Measurements from ENCODE around the gene TBC1D1.

Gene TBC1D1

DNA sequence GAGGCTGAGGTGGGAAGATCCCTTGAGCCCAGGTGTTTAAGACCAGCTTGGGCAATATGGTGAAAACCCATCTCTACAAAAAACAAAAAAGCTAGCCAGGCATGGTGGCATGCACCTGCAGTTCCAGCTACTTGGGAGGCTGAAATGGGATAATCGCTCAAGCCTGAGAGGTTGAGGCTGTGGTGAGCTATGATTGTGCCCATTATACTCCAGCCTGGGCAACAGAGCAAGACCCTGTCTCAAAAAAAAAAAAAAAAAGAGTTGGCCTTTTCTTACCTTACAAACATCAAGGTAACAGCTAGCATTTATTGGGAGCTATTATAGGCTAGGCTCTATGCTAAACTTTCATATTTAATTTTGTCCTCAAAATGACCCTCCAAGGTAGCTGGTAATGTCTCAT, 112.7 kb downstream of the TBC1D1 start:
- no peak for DNase-seq (ENCODE audit: low read depth)
- no peak overlapping the region for H3K4me3 ChIP-seq (ENCODE audit: low read depth, low read length)
- no peak for TF ChIP-seq CTCF (IDR thresholded peaks at IDR 0.05; ENCODE audit: control insufficient read depth, extremely low read depth, insufficient read depth)

DNA sequence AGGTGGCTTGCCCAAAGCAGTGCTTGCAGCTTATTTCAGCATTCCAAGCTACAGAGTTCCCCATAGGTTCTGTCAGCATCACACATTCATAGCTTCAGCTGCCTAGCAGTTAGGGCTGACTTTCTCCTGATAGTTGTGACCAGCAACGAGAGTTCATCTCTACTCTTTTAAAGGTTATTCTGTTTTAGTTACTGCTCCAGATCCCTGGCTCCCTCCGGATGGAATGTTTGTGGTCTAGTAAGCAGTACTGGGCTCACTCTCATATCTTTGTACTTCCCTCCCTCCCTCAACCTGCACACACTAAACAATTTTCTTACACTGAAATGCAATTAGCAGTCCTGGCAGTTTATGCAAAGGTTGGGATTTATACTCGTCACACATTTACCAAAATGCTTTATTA, 113.2 kb downstream of the TBC1D1 start:
- no peak for TF ChIP-seq CTCF (IDR thresholded peaks at IDR 0.05; ENCODE audit: control insufficient read depth, extremely low read depth, insufficient read depth)
- H3K4me3 ChIP-seq (ENCODE audit: low read depth, low read length): no peak overlapping the region
- no peak for DNase-seq (ENCODE audit: low read depth)

DNA sequence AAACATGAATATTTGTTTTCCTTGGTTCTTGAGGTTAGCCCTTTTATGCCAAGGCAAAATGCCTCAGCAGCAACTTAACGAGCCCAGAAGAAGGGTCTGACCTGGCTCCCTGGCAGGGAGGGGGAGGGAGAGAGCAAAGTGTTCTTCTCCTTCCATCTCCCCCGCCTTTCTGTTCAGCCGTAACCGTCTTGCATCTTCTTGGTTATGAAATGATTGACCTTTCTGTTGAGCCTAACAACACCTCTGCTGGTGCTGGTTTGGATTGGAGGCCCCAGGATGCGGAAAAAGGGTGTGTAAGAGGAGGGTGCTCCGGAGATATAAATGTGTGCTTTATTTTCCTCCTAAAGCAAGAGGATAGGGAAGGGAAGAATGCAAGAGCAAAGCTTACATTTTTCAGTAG, 114.0 kb downstream of the TBC1D1 start:
- TF ChIP-seq CTCF (IDR thresholded peaks at IDR 0.05; ENCODE audit: control insufficient read depth, extremely low read depth, insufficient read depth): no peak
- H3K4me3 ChIP-seq (ENCODE audit: low read depth, low read length): no peak overlapping the region
- DNase-seq (ENCODE audit: low read depth): no peak

GRCh38 chr4:38005637-38006036, 114.8 kb downstream of the TBC1D1 start:
- DNase-seq (ENCODE audit: low read depth): no peak
- no peak for TF ChIP-seq CTCF (IDR thresholded peaks at IDR 0.05; ENCODE audit: control insufficient read depth, extremely low read depth, insufficient read depth)

GRCh38 chr4:38007645-38008044, 116.8 kb downstream of the TBC1D1 start:
- no peak for TF ChIP-seq CTCF (IDR thresholded peaks at IDR 0.05; ENCODE audit: control insufficient read depth, extremely low read depth, insufficient read depth)
- DNase-seq (ENCODE audit: low read depth): no peak
- no peak overlapping the region for H3K4me3 ChIP-seq (ENCODE audit: low read depth, low read length)

More at GRCh38 chr4:38005637-38006036, 114.8 kb downstream of the TBC1D1 start:
- H3K4me3 ChIP-seq (ENCODE audit: low read depth, low read length): no peak overlapping the region

- H3K4me3 ChIP-seq (ENCODE audit: low read depth, low read length): no peak overlapping the region
- TF ChIP-seq CTCF (IDR thresholded peaks at IDR 0.05; ENCODE audit: control insufficient read depth, extremely low read depth, insufficient read depth): no peak
- no peak for DNase-seq (ENCODE audit: low read depth)
Observed at GRCh38 chr4:38008571-38009021, 117.7 kb downstream of the TBC1D1 start.

- TF ChIP-seq CTCF (IDR thresholded peaks at IDR 0.05; ENCODE audit: control insufficient read depth, extremely low read depth, insufficient read depth): no peak
- no peak for DNase-seq (ENCODE audit: low read depth)
- H3K4me3 ChIP-seq (ENCODE audit: low read depth, low read length): no peak overlapping the region
Observed at GRCh38 chr4:38009421-38009820, 118.5 kb downstream of the TBC1D1 start.
